GM18520 (cell line): Measurements from ENCODE around the gene WIZ.

ENCODE experiments used
- ATAC-seq: cut with Tn5 transposase; IDR thresholded peaks from one replicate; pipeline ENCODE4 v1.9.1; 2021; ENCODE audit not compliant: unreplicated experiment

WIZ gene

GRCh38 chr19:15467734-15468214 is 18.0 kb upstream of the WIZ start:
- ATAC-seq, result no peak

GRCh38 chr19:15466851-15467733 is 17.3 kb upstream of the WIZ start:
- peak; percentile 46 for ATAC-seq

- ATAC-seq, result no peak
Measured at GRCh38 chr19:15464394-15465385, 14.9 kb upstream of the WIZ start, which contains the start of gene RASAL3. RASAL3 (minus strand) TSS chr19:15464544; CDS start chr19:15464358, 186 bp downstream.

DNA sequence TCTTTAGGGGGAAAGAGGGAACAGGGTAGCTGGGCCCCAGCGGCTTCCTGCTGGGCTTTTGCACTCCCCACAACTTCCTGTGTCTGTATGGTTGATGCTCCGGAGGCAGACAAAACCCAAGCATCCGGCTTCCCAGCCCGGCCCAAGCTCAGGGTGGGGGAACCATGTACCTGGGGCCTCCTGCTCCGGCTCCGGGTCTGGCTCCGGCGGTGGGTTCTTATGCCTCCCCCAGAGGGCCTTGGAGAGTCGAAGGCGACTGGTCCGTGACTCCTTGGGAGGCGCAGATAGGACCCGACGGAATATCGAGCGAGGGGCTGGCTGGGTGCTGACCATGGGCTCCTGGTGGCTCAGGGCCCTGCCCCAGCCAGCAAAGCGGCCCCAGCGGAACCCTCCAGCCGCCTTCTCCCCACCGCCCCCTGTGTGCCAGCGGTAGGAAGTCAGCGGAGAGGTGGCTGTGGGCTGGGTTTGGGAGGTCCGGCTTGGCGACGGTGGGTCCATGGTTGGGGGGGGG is 14.2 kb upstream of the WIZ start:
- no peak for ATAC-seq

DNA sequence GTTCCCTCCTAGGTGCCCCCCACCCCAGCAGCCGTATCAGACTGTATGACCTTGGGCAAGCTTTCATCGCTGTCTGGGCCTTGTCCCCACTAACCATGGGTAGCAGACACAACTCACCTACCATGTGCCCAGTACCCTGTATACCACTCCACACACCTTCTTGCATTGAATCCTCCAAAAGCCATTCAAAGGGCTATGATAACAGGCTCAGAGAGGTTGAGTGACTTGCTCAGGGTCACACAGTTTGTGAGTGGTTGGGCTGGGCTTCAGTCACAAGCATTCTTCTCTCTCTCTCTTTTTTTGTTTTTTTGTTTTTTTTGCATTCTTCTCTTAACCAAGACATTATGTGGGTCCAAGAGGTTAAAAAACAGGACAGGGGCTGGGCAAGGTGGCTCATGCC is 11.9 kb upstream of the WIZ start:
- no peak for ATAC-seq

DNA sequence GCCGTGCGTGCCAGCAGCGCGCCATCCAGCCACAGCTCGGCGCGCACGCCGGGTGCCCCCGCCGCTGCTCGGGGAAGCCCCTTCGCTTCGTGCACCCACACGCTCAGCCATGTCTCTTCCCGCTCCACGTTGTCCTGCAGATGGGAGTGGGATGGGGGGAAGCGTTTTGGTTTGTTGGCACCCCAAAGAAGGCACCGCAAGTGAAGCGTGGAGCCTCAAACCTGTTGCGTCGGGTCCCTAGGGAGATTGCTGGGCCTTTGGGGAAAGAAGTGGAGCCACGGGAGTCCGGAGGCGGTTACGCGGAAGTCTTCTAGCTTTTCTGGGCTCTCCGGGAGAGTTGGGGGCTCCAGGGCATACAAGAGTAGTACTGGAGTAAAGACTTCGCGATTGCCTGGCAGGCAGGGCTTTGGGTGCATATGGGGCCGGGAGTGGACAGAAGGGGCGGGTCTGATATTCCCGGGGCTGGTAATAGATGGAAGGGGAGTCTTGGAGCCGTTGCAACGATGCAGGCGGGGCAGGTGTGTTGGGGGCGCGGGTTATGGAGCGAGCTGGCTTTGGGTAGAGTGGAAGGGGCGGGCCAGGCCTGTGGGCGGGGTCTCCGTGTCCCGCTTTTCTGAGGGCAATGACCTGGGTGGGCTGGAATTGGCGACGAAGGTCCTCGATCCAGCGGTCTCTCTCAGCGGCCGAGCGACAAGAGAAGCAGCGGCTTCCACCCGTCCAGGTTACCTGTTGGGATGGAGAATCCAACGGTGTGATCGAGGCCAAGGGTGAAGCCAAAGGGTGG is 8.1 kb upstream of the WIZ start:
- no peak for ATAC-seq

DNA sequence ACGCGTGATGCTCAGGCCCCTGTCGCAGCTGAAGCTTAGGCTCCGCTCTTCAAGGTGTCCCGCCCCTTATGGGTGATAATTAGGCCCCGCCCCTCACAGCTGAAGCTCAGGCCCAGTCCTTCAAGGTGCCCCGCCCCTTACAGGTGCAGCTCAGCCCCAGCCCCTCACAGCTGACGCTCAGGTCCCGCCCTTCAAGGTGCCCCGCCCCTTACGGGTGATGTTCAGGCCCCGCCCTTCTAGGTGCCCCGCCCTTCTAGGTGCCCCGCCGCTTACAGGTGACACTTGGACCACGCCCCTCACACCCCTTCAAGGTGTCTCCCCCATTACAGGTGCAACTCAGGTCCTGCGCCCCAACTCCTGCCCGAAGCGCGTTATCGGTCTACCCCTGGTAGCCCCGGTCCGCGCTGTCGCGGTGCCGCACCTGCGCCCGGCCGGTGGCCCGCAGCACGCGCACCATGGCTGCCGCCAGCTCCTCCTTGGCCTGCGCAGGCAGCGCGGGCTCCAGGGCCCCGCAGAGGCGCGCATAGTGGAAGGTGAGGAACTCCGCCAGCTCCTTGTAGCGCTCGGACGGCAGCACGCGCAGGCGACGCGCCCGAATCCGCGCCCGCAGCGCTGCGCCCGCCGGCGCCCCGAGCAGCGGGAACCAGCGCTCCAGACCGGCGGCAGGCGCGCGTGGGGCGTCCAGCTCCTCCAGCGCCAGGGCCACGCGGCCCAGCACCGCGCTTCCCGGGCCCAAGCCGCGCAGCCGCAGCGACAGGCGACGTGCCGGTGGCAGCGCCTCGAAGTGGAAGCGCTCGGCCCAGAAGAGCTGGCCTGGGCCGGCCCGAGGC is 7.3 kb upstream of the WIZ start:
- no peak for ATAC-seq

DNA sequence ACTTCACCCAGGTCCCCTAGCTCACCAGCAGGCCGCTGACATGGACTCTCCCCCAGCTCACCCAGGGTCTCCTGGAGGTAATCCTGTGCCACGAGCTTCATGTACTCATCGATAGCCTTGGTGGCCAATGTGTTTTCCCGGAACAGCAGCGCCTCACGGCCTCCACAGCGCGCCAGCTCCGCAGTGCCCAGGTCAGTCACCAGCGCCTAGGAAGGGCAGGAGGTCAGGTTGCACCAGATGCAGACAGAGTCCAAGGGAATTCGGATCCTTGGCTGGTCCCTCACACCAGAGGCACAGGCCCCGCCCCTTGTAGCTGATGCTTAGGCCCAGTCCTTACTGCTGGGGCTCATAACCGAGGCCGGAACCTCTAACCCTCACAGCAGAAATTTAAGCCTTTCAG is 6.7 kb upstream of the WIZ start:
- no peak for ATAC-seq

GRCh38 chr19:15455996-15456395 is 6.2 kb upstream of the WIZ start:
- no peak for ATAC-seq

DNA sequence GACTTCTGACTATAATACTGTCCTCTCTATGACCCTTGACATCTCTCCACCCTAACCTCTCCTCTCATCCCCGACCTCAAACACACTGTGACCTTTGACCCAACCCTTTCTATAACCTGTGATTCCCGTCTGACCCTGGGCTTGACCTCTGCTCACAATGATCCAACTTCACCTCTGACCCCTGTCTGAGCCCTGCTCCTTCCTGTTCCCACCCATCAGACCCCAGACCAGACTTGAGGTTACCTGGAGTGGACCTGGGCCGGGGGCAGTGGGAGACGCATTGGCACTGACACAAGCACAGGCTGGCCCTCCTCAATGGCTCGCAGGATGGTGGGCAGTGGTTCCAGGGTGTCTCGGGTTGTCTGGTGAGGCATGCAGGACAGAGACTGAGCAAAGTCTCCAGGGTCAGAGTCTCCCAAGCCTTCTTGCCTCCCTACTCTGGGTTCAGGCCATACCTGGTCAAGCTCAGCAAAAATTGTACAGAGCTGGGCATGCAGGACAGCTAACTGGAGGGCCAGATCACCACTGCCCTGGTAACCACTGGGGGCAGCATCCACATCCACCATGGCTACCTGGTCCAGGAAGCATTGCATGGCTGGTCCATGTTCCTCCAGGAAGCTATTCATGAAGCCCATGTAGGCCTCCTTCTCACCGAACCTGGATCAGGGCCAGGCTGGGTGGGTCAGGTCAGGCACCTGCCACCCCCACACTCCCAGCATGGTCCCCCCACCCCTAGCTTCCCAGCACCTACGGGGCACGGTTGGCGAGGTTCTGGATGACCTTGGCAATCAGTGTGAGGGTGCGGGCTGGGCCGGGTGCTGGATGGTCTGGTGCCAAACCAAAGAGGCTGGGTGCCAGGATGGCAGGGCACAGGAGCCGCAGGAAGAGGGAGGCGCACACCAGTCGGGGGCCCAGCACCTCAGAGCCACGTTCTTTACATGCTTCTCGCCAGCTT is 4.4 kb upstream of the WIZ start:
- no peak for ATAC-seq

DNA sequence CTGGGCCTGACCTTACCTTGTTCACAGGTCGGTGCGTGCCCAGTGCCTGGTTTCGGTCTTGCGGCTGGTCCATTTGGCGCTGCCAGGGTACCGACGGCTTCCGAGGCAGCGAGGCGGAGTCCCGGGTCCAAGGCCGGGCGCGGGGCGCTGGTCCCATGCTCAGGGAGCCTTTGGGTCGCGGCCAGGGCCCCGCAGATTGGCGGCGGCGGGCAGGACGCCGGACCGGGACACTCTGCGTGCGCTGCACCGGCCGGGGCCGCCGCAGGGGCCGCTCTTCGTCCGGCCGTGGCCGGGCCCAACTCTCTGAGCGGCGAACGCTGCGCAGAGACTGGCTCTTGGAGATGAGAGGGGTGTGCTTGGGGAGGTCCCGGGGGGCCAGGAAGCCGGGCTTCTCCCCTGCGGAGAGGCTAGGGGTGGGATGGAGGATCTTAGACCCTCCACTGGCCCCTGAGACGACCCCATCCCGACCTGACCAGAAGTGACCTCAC is 3.4 kb upstream of the WIZ start:
- ATAC-seq, result no peak

GRCh38 chr19:15452111-15453047 is 2.6 kb upstream of the WIZ start:
- no peak for ATAC-seq

DNA sequence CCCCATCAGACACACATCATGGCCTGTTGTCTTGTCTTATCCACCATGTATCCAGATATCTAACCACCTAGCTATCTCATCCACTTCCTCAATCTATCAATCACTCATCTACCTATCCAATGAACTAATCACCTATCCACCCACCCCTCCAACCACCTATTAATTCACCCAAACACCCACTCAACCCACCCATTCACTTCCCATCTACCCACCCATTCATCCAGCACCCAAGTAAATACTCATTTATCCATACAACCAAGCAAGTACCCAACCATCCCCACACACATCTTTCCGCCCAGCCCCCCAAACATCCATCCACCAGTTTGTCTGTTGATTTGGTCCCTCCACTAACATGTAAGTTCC is 753 bp upstream of the WIZ start:
- no peak for ATAC-seq

GRCh38 chr19:15448778-15449619 is 757 bp downstream of the WIZ start:
- ATAC-seq, result no peak

GRCh38 chr19:15448044-15448777 is 1.5 kb downstream of the WIZ start:
- ATAC-seq, result no peak

DNA sequence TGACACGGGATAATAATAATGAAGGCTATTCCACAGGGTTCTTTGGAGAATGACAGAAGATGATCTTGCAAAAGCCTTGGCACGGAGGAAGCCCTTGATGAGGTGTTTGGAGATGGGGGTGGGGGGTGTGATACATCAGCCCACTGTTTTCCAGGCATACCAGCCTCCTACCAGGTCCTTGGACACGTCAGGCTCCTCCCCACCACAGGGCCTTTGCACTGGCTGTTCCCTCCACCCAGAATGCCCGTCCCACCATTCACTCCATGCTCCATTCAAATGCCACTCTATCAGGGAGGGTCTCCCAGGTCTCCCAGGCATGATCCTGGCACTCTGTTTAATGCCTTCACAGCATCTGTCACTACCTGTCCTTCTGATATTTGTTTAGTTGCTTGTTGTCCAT is 2.7 kb downstream of the WIZ start:
- ATAC-seq, result no peak
